H1 (cell line): ENCODE measurements around the gene DPEP2NB. TPM values are rescaled to one million over a fixed set of nuclear protein-coding genes. Genes with fewer than 3 reads are reported as not detected.
A peak's percentile ranks its signal among the peaks of the same experiment; 100 is the strongest.

Source experiments
- CTCF ChIA-PET: fragments of 300-600 bp; sonication (Branson Sonifier 250); formaldehyde crosslinking; loops from one replicate; lab custom pipeline; 2021; ENCODE audit not compliant: partially characterized antibody; lab: Charles Lee
- POLR2A ChIA-PET: fragments of 300-600 bp; sonication (Branson Sonifier 250); formaldehyde crosslinking; loops from one replicate; lab custom pipeline; 2021; ENCODE audit warnings: inconsistent platforms; ENCODE audit not compliant: partially characterized antibody; lab: Charles Lee
- DNase-seq, 2 experiments: peaks; one replicate each; pipeline versions ENCODE4 v3.0.0 to v3.0.0-alpha.2; 2010 to 2022; ENCODE audit warnings: low spot score in 2 of 2, low read depth in 1 of 2, mixed read lengths in 1 of 2
- FAIRE-seq: peaks from 2 replicates; lab custom pipeline; 2011; peaks lifted over from hg19 to GRCh38; lab: Jason Lieb, UNC
- H2AFZ ChIP-seq: 2 replicates; pipeline ENCODE4 v1.8.1; 2012; ENCODE audit warnings: low read length, inconsistent platforms
- H2AK5ac ChIP-seq: 2 replicates; pipeline ENCODE4 v1.6.1; 2013; ENCODE audit warnings: low read depth, low read length
- H2BK120ac ChIP-seq: replicated peaks from 2 replicates; pipeline ENCODE3; 2013; ENCODE audit warnings: low read depth, low read length, inconsistent platforms
- H2BK12ac ChIP-seq: 2 replicates; pipeline ENCODE4 v1.6.1; 2013; ENCODE audit warnings: low read depth, low read length
- H2BK15ac ChIP-seq: 2 replicates; pipeline ENCODE4 v1.6.1; 2013; ENCODE audit warnings: low read length
- H2BK20ac ChIP-seq: 2 replicates; pipeline ENCODE4 v1.6.1; 2013; ENCODE audit warnings: low read length
- H2BK5ac ChIP-seq: 2 replicates; pipeline ENCODE4 v1.6.1; 2013; ENCODE audit warnings: low read depth, low read length
- H3K14ac ChIP-seq: 2 replicates; pipeline ENCODE4 v1.6.1; 2013; ENCODE audit warnings: inconsistent platforms; ENCODE audit not compliant: insufficient read length
- H3K18ac ChIP-seq: 2 replicates; pipeline ENCODE4 v1.6.1; 2013; ENCODE audit warnings: low read length; ENCODE audit errors: extremely low read depth
- H3K23ac ChIP-seq: 2 replicates; pipeline ENCODE4 v1.6.1; 2013; ENCODE audit warnings: inconsistent platforms; ENCODE audit not compliant: insufficient read length
- H3K23me2 ChIP-seq: 2 replicates; pipeline ENCODE4 v1.6.1; 2013; ENCODE audit warnings: low read depth, low read length
- H3K27ac ChIP-seq: 2 replicates; pipeline ENCODE4 v1.6.1; 2011; ENCODE audit warnings: low read depth, low read length, inconsistent platforms
- H3K27me3 ChIP-seq, 4 experiments: replicated peaks in 1 of 4; 1 replicate in 1 of 4; 2 replicates in 3 of 4; pipeline versions ENCODE4 v1.6.1 to v1.8.1; 2011 to 2013; ENCODE audit warnings: low read length in 3 of 4, mild to moderate bottlenecking in 3 of 4, inconsistent platforms in 2 of 4, mixed read lengths in 2 of 4, moderate library complexity in 1 of 4; ENCODE audit not compliant: control insufficient read depth in 3 of 4, insufficient read depth in 3 of 4; ENCODE audit errors: extremely low read depth in 1 of 4
- H3K36me3 ChIP-seq, 4 experiments: 2 replicates each; pipeline versions ENCODE4 v1.6.1 to v1.8.1; 2011 to 2013; ENCODE audit warnings: mild to moderate bottlenecking in 4 of 4, low read length in 3 of 4, moderate library complexity in 2 of 4, control low read depth in 1 of 4, inconsistent platforms in 1 of 4; ENCODE audit not compliant: insufficient read depth in 4 of 4, control insufficient read depth in 2 of 4
- H3K4ac ChIP-seq: replicated peaks from 2 replicates; pipeline ENCODE3; 2013; ENCODE audit warnings: low read length, low read depth, mixed read lengths, inconsistent platforms; ENCODE audit not compliant: insufficient read length
- H3K4me1 ChIP-seq, 4 experiments: replicated peaks in 1 of 4; 1 replicate in 1 of 4; 2 replicates in 3 of 4; pipeline versions ENCODE4 v1.6.1 to v1.8.1; 2011 to 2013; ENCODE audit warnings: low read length in 3 of 4, inconsistent platforms in 2 of 4, mixed read lengths in 1 of 4; ENCODE audit not compliant: insufficient read depth in 4 of 4, control insufficient read depth in 3 of 4
- H3K4me2 ChIP-seq, 2 experiments: 2 replicates each; pipeline versions ENCODE4 v1.6.1 to v1.8.1; 2011 to 2013; ENCODE audit warnings: low read depth in 2 of 2, low read length in 2 of 2, control low read depth in 1 of 2, inconsistent platforms in 1 of 2, mild to moderate bottlenecking in 1 of 2; ENCODE audit not compliant: insufficient read depth in 1 of 2
- H3K4me3 ChIP-seq, 4 experiments: fragments of 200-600, 300-600 bp in 1 of 4; sonication (generic), shearing (Covaris generic), sonication (Bioruptor Twin) in 1 of 4; 2 replicates each; pipeline versions ENCODE4 v1.5.1 to v1.8.1; 2011 to 2016; ENCODE audit warnings: low read length in 4 of 4, low read depth in 3 of 4, control low read depth in 2 of 4, inconsistent platforms in 2 of 4, mild to moderate bottlenecking in 2 of 4, mixed read lengths in 1 of 4, moderate library complexity in 1 of 4; ENCODE audit not compliant: insufficient read depth in 2 of 4; ENCODE audit errors: extremely low read depth in 1 of 4
- H3K56ac ChIP-seq: replicated peaks from 2 replicates; pipeline ENCODE3; 2013; ENCODE audit warnings: low read depth, mild to moderate bottlenecking, mixed read lengths, low read length, inconsistent platforms; ENCODE audit not compliant: insufficient read length
- H3K79me1 ChIP-seq: 2 replicates; pipeline ENCODE4 v1.6.1; 2013; ENCODE audit warnings: low read depth, low read length, control low read depth
- H3K79me2 ChIP-seq, 2 experiments: 2 replicates each; pipeline versions ENCODE4 v1.6.1 to v1.8.1; 2012 to 2013; ENCODE audit warnings: low read length in 2 of 2, mild to moderate bottlenecking in 2 of 2, inconsistent platforms in 1 of 2; ENCODE audit not compliant: insufficient read depth in 2 of 2, control insufficient read depth in 1 of 2
- H3K9ac ChIP-seq, 4 experiments: replicated peaks in 1 of 4; 1 replicate in 1 of 4; 2 replicates in 3 of 4; pipeline versions ENCODE4 v1.6.1 to v1.8.1; 2011 to 2013; ENCODE audit warnings: low read depth in 3 of 4, low read length in 3 of 4, control low read depth in 2 of 4, mild to moderate bottlenecking in 2 of 4, moderate library complexity in 2 of 4, inconsistent platforms in 1 of 4; ENCODE audit errors: extremely low read depth in 1 of 4
- H3K9me3 ChIP-seq, 2 experiments: 2 replicates each; pipeline versions ENCODE4 v1.6.1 to v1.8.1; 2012 to 2013; ENCODE audit warnings: mild to moderate bottlenecking in 2 of 2, moderate library complexity in 2 of 2, control low read depth in 1 of 2, inconsistent platforms in 1 of 2, low read depth in 1 of 2, low read length in 1 of 2, mixed read lengths in 1 of 2; ENCODE audit not compliant: insufficient read depth in 2 of 2
- H4K20me1 ChIP-seq, 2 experiments: replicated peaks in 1 of 2; 2 replicates each; pipeline versions ENCODE3 to v1.8.1; 2011 to 2013; ENCODE audit warnings: inconsistent platforms in 2 of 2, low read length in 2 of 2, mild to moderate bottlenecking in 1 of 2; ENCODE audit not compliant: insufficient read depth in 2 of 2, control insufficient read depth in 1 of 2
- H4K5ac ChIP-seq: 2 replicates; pipeline ENCODE4 v1.6.1; 2013; ENCODE audit warnings: low read length, low read depth, mixed read lengths, inconsistent platforms; ENCODE audit not compliant: insufficient read length
- H4K8ac ChIP-seq: 2 replicates; pipeline ENCODE4 v1.8.0; 2013; ENCODE audit warnings: mild to moderate bottlenecking, moderate library complexity, low read length, inconsistent platforms; ENCODE audit not compliant: insufficient read depth; ENCODE audit errors: extremely low read depth
- H4K91ac ChIP-seq: replicated peaks from 2 replicates; pipeline ENCODE3; 2013; ENCODE audit warnings: low read length, mixed read lengths, inconsistent platforms; ENCODE audit not compliant: insufficient read length
- CTBP2 ChIP-seq: IDR thresholded peaks from 2 replicates; pipeline ENCODE4 v1.7.0; 2011; ENCODE audit warnings: borderline replicate concordance, mild to moderate bottlenecking, moderate library complexity, mixed read lengths, low read length; ENCODE audit not compliant: insufficient read depth, insufficient read length
- GABPA ChIP-seq: IDR thresholded peaks from 2 replicates; pipeline ENCODE4 v1.6.1; 2011; ENCODE audit warnings: mild to moderate bottlenecking, low read length, moderate library complexity, borderline replicate concordance; ENCODE audit not compliant: insufficient read depth
- KDM4A ChIP-seq: IDR thresholded peaks from one replicate; pipeline ENCODE4 v1.7.1; 2012; ENCODE audit warnings: low read depth, mild to moderate bottlenecking, moderate library complexity, low read length, inconsistent platforms; ENCODE audit not compliant: severe bottlenecking
- POLR2AphosphoS5 ChIP-seq: IDR thresholded peaks from 2 replicates; pipeline ENCODE4 v1.6.1; 2011; ENCODE audit warnings: low read depth, low read length
- SAP30 ChIP-seq: fragments of 300-600 bp; sonication (generic); IDR thresholded peaks from 2 replicates; pipeline ENCODE4 v1.7.1; 2012; ENCODE audit warnings: low read length, moderate library complexity, mild to moderate bottlenecking, inconsistent platforms; ENCODE audit not compliant: insufficient read depth, insufficient replicate concordance
- YY1 ChIP-seq: IDR thresholded peaks from 2 replicates; pipeline ENCODE4 v1.6.1; 2011; ENCODE audit warnings: low read depth, mild to moderate bottlenecking, low read length
- WGBS, 2 experiments: shearing (Covaris generic) in 1 of 2; methylation state at CpG; one replicate each; pipeline versions ENCODE4 v1.1.6 to v1.1.7; 2013 to 2015; ENCODE audit warnings: low lambda C conversion rate in 2 of 2, mixed read lengths in 2 of 2, inconsistent platforms in 1 of 2, low coverage in 1 of 2, missing lambda C conversion rate in 1 of 2; ENCODE audit not compliant: insufficient replicate concordance in 2 of 2, insufficient coverage in 1 of 2, insufficient read length in 1 of 2; ENCODE audit errors: extremely low coverage in 1 of 2, missing lambda C conversion rate in 1 of 2; 5-methylcytosine and 5-hydroxymethylcytosine counted together
- polyA plus RNA-seq, 7 experiments: library from polyadenylated mRNA; depleted of rRNA in 3 of 7; stranded (reverse) in 5 of 7; unstranded in 2 of 7; fragments of >200 nt in 5 of 7; fragments of 200-250 nt in 2 of 7; gene quantifications; 1 replicate in 5 of 7; 2 replicates in 1 of 7; 4 replicates in 1 of 7; pipeline versions ENCODE4 v1.2.1 to v1.2.3, GENCODE V29; 2011 to 2013; ENCODE audit warnings: missing spikeins in 2 of 7, mixed read lengths in 2 of 7
- total RNA-seq: library from RNA; stranded (reverse); fragmentation: NEBNext Ultra II Directional; extraction: Animal tissue kit (Norgen Biotek cat#: 25700); gene quantifications from 2 replicates; pipeline ENCODE4 v1.2.1, GENCODE V29; 2021

Gene DPEP2NB
- total and polyA plus RNA-seq, 2 of the 8 experiments (the other 6 are each of a cell fraction or from before 2014, with no cell fraction given), result not detected

DNA sequence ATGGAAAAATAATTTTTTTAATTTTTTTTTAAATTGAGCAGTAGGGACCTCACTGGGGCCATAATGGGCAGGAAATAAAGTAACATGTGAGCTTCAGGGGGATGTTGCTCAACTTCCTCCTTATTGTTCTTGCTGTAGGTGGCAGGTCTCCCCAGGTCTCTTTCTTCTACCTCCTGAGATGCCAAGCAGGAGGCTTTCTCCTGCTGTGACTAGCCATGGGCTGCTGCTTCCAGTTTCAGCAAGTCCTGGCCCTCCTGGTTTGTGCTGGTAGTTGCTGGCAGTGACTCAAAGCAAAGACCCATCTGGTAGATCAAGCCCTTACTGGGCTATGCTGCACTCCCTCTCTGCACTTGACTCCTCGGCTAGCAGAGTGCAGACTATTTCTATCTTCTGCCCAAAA is 2.3 kb downstream of the DPEP2NB start:
- no peak overlapping the region for H2BK5ac ChIP-seq
- ChIA-PET CTCF (interaction anchor here (0.5 to 1.4 kb wide), 6 partner anchors 10 to 293 kb away, joined by 3 to 5 read pairs (median 3); partner anchors contain the start of genes DDX28 and DUS2), POLR2A (interaction anchor here (0.6 to 3.7 kb wide), 4 partner anchors 9 to 388 kb away, joined by 3 to 17 read pairs (median 4); partner anchors contain the start of genes DDX28 and DUS2)
- H2BK12ac ChIP-seq, result no peak overlapping the region
- no peak for FAIRE-seq
- no peak overlapping the region for H3K23ac ChIP-seq
- no peak overlapping the region for H3K56ac ChIP-seq
- WGBS, 2 experiments, result 82% methylated on average over 1 of the region's 1 CpG; no CpG with 5 or more reads in 1 of the 2 experiments
- H2BK120ac ChIP-seq, result no peak overlapping the region
- no peak overlapping the region for H3K4me2 ChIP-seq
- H3K36me3 ChIP-seq, result no peaks in the 10 kb centered on the region
- no peak overlapping the region for H2BK15ac ChIP-seq
- H2AFZ ChIP-seq, result 0 out of 2 replicates have a peak overlapping the region, but pooled peaks have one; percentile 8
- H3K9me3 ChIP-seq, result no peaks in the 10 kb centered on the region
- no peak for DNase-seq
- H4K8ac ChIP-seq, result no peak overlapping the region
- no peak overlapping the region for H3K4ac ChIP-seq
- H3K27me3 ChIP-seq, result no peaks in the 10 kb centered on the region
- H3K79me1 ChIP-seq, result no peaks in the 10 kb centered on the region
- H3K23me2 ChIP-seq, result no peaks in the 10 kb centered on the region
- H2AK5ac ChIP-seq, result no peak overlapping the region
- H3K9ac ChIP-seq, result 0 out of 7 replicates have a peak overlapping the region, but pooled peaks of 1 of the 4 experiments have one; percentile 7
- no peak overlapping the region for H3K18ac ChIP-seq
- H3K79me2 ChIP-seq, result no peaks in the 10 kb centered on the region
- H4K20me1 ChIP-seq, result no peaks in the 10 kb centered on the region
- TF ChIP-seq SAP30 (no peak), POLR2AphosphoS5 (no peak), CTBP2 (no peak), GABPA (no peak), KDM4A (no peak), YY1 (no peak)
- H3K27ac ChIP-seq, result no peak overlapping the region
- H2BK20ac ChIP-seq, result no peak overlapping the region
- no peak overlapping the region for H4K91ac ChIP-seq
- no peak overlapping the region for H4K5ac ChIP-seq
- peaks cover 0 to 6% (median 3%) of the 10 kb centered on the region in 4 experiments; a peak in 3 of 7 replicates for H3K4me1 ChIP-seq
- H3K4me3 ChIP-seq, result no peak overlapping the region
- H3K14ac ChIP-seq, result no peak overlapping the region
